ENCODE measurements around the gene MYL6. TPM values are rescaled to one million over a fixed set of nuclear protein-coding genes. Genes with fewer than 3 reads are reported as not detected.

MYL6 gene
- total and polyA plus RNA-seq, 10 of the 15 experiments (the other 5 are each of a cell fraction or from before 2014, with no cell fraction given), result 1,000 to 4,116 (median 1,828) TPM

DNA sequence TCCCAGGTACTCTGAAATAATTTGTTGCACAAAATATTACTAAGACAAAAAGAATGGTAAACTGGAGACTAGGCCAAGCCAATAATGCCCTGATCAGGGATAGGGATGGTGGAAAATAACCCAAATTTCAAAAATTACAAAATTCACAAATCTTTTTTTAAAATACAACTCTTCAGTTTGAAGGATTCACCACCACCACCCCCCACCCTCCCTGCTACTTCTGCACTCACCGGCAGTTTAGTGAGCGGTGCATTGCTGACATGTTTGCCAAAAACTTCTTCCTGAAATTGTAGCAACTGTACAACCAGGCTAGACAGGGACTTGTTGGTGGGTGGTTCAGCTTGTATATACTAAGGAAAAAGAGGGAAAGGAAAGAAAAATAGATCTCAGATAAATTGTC, 28.8 kb downstream of the MYL6 start (continued):
- TF ChIP-seq, protein P1, sequence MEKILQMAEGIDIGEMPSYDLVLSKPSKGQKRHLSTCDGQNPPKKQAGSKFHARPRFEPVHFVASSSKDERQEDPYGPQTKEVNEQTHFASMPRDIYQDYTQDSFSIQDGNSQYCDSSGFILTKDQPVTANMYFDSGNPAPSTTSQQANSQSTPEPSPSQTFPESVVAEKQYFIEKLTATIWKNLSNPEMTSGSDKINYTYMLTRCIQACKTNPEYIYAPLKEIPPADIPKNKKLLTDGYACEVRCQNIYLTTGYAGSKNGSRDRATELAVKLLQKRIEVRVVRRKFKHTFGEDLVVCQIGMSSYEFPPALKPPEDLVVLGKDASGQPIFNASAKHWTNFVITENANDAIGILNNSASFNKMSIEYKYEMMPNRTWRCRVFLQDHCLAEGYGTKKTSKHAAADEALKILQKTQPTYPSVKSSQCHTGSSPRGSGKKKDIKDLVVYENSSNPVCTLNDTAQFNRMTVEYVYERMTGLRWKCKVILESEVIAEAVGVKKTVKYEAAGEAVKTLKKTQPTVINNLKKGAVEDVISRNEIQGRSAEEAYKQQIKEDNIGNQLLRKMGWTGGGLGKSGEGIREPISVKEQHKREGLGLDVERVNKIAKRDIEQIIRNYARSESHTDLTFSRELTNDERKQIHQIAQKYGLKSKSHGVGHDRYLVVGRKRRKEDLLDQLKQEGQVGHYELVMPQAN (conservative IDR thresholded peaks at IDR 0.05), result no peak
- TF ChIP-seq, protein P2, sequence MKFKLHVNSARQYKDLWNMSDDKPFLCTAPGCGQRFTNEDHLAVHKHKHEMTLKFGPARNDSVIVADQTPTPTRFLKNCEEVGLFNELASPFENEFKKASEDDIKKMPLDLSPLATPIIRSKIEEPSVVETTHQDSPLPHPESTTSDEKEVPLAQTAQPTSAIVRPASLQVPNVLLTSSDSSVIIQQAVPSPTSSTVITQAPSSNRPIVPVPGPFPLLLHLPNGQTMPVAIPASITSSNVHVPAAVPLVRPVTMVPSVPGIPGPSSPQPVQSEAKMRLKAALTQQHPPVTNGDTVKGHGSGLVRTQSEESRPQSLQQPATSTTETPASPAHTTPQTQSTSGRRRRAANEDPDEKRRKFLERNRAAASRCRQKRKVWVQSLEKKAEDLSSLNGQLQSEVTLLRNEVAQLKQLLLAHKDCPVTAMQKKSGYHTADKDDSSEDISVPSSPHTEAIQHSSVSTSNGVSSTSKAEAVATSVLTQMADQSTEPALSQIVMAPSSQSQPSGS (IDR thresholded peaks at IDR 0.05; ENCODE audit: low read length), result no peak
- TF ChIP-seq TCF7 (IDR thresholded peaks at IDR 0.05; ENCODE audit: borderline replicate concordance), result no peak
- no peak for TF ChIP-seq CTCF (IDR thresholded peaks at IDR 0.05 in 2 of 3, conservative IDR thresholded peaks at IDR 0.05 in 1 of 3; ENCODE audit: control insufficient read depth in 2 of 3, extremely low read depth in 1 of 3, insufficient read depth in 1 of 3, low read depth in 3 of 3, low read length in 3 of 3)
- TF ChIP-seq KAT2A (conservative IDR thresholded peaks at IDR 0.05; ENCODE audit: control insufficient read depth, low read depth, low read length), result no peak
- no peak for TF ChIP-seq ZBTB4 (CRISPR knock-in tag; IDR thresholded peaks at IDR 0.05)
- TF ChIP-seq YY1 (IDR thresholded peaks at IDR 0.05; ENCODE audit: low read depth, low read length), result no peak
- no peak for TF ChIP-seq HDAC2 (IDR thresholded peaks at IDR 0.05)
- TF ChIP-seq CBX5 (IDR thresholded peaks at IDR 0.05; ENCODE audit: low read depth), result no peak
